GM12801 (cell line): ENCODE results near the gene SLC49A3.

Source experiments
- TF ChIP-seq, protein P1 (sequence below): IDR thresholded peaks from one replicate; pipeline ENCODE4 v1.5.1; 2011; ENCODE audit warnings: control low read depth; ENCODE audit not compliant: insufficient read length; ENCODE audit errors: extremely low read depth

SLC49A3 gene

DNA sequence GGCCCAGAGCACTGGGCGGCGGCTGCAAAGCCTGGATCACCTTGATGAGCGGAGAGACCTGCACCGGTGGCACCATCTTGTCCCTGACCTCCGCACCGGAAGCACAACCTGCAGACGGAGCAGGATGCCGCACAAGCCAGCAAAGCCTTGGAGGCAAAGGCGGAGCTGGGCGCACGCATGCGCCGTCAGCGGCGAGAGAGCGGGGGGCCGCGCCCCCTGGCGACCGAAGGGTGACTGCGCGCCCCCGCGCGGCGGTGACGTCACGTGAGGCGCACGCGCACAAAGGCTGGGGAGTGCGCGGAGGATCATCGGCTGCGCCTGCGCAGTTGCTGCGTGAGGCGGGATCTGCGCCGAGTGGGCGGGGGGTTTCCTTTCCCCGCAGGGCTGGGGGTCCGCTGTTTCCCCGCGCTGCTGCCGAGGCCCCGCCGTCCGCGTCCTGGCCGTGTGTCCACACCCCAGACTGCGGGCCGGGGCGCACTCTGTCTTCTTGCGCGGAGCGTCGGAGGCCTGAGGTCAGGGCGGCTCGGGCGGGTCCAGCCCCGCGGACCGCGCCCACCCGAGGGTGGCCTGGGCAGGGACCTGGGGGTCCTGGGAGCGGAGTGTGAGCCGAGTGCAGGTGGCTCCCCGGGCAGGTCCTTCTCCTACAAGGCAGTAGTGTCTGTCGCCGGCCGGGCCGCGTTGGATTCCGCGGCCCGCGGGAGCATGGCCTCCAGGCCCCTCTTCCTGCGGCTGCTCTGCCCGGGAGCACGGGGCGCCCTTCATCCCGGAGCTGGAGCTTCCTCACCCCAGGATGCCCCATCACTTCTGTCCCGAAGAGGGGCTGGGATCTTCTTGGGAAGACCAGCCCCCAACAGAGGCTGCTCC is 14.5 kb downstream of the SLC49A3 start, which contains the start of the genes ATP5ME and MYL5:
Gene ATP5ME, minus strand, starts transcription at position 105 of the 864 bp plus-strand sequence. Its CDS starts 29 bp downstream, at position 76.
Gene MYL5, plus strand, starts transcription at position 371 of the 864 bp plus-strand sequence. CDS start 3,485 bp downstream, outside the sequence.
- TF ChIP-seq, protein P1, sequence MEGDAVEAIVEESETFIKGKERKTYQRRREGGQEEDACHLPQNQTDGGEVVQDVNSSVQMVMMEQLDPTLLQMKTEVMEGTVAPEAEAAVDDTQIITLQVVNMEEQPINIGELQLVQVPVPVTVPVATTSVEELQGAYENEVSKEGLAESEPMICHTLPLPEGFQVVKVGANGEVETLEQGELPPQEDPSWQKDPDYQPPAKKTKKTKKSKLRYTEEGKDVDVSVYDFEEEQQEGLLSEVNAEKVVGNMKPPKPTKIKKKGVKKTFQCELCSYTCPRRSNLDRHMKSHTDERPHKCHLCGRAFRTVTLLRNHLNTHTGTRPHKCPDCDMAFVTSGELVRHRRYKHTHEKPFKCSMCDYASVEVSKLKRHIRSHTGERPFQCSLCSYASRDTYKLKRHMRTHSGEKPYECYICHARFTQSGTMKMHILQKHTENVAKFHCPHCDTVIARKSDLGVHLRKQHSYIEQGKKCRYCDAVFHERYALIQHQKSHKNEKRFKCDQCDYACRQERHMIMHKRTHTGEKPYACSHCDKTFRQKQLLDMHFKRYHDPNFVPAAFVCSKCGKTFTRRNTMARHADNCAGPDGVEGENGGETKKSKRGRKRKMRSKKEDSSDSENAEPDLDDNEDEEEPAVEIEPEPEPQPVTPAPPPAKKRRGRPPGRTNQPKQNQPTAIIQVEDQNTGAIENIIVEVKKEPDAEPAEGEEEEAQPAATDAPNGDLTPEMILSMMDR: no peak

DNA sequence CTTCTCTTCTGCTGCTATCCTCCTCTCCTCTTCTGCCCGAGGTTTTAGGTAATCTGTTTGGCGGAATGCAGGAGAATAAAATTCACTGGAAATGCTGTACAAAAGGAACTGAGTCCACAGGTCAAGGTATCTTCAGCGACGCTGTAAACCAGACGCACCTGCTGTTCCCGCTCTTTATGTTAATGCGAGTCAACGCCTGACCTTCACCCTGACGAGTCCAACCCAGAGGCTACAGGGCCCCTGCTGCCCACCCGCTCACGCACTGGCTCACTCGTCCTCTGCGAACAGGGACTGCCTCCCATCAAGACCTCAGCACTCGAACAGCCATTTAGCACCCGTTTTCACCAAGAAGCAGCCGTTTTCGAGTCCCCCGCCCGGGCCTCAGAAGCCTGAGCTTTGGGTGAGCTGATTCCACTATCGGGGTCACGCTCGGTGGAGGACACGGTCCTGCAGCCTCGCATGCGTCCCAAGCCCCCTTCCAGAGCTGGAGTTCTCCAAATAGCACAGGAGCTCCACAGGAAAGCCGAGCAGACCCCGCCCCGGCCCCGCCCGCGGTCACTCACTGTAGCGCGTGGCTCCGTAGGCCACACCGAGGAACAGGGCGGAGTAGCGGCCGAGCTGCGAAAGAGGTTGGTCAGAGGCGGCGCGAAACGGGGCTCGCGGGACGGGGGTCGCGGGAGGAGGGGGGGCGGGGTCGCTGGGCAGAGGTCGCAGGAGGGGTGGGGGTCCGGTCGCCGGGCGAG is 15.4 kb downstream of the SLC49A3 start:
- TF ChIP-seq, protein P1: no peak

DNA sequence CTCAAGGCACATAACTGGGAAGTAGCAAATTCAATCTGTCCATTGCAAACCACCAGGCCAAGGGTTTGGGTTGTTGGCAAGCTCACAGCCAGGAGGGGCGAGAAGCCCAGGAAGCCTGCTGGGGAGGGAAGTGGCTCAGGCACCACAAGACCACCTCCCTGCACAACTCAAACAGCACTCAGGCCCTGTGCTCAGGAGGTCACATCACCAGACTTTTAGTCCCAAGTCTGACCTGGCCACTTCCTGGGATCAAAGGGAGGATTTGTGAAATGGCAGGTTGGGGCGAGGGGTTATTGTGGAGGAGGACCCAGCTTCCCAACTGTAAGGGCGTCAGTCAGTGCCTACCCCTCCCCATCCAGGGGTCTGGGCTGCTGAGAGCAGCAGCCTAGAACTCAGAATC is 17.2 kb downstream of the SLC49A3 start:
- TF ChIP-seq, protein P1: no peak

DNA sequence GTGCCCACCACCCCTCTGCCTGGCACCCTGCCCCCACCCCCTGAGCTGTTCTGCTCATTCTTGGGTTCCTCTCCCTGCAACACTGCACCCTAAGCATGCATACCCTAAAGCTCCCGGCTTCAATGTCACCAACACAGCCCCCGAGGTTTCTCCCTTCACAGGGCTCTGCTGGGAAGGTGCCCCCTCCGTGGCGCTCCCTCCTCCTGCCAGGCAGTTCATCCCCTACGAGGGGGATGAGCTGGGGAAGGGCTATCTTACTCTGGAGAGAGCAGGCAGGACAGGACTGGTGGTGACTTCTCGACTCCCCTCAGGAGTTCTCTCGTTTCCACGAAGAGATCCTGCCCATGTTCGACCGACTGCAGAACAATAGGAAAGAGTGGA is 21.4 kb downstream of the SLC49A3 start:
- TF ChIP-seq, protein P1: no peak

GRCh38 chr4:666822-667544 is 22.0 kb downstream of the SLC49A3 start:
- TF ChIP-seq, protein P1: no peak

DNA sequence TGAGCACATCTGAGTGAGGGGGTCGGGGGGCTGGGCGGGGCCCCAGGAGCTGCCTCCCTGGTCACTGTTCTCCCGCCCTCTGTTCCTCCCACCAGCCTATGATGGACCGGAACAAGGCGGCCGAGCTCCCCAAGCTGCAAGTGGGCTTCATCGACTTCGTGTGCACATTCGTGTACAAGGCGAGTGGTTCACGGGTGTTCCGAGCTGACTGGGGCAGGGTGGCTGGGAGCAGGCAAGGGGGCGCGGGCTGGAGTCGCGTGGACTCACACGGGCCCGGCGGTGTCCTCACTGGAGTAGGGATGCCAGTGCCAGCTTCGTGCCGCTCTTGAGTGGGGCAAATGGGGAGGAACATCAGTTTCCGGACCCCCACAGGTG is 22.5 kb downstream of the SLC49A3 start:
- TF ChIP-seq, protein P1: no peak
